DMS114 treated with DMSO at 0.1 percent for 48 hours (cell line): ENCODE data around the gene PPP1CA.

Source experiments
- DNase-seq: peaks from one replicate; lab custom pipeline; 2025; ENCODE audit not compliant: unreplicated experiment; lab: John Stamatoyannopoulos, UW

Gene PPP1CA

GRCh38 chr11:67370351-67371076, 31.1 kb downstream of the PPP1CA start:
- no peak for DNase-seq

- no peak for DNase-seq
These were observed 31.8 kb downstream of the PPP1CA start for GRCh38 chr11:67369801-67370284.

- no peak for DNase-seq
These were observed 32.4 kb downstream of the PPP1CA start for GRCh38 chr11:67369275-67369674.

GRCh38 chr11:67368621-67369020, 33.0 kb downstream of the PPP1CA start:
- DNase-seq, result no peak

- no peak for DNase-seq
These were observed 33.9 kb downstream of the PPP1CA start for GRCh38 chr11:67367761-67368227.

- no peak for DNase-seq
These were observed 34.5 kb downstream of the PPP1CA start for GRCh38 chr11:67366961-67367760.

GRCh38 chr11:67366546-67366945, 35.1 kb downstream of the PPP1CA start:
- DNase-seq, result no peak

GRCh38 chr11:67365736-67366444, 35.8 kb downstream of the PPP1CA start:
- no peak for DNase-seq

GRCh38 chr11:67364783-67365722, 36.6 kb downstream of the PPP1CA start:
- DNase-seq, result no peak

- no peak for DNase-seq
These were observed 37.5 kb downstream of the PPP1CA start for GRCh38 chr11:67364169-67364568.

GRCh38 chr11:67357831-67358670, 43.6 kb downstream of the PPP1CA start:
- DNase-seq, result no peak

- peak; percentile 84 for DNase-seq
These were observed 44.6 kb downstream of the PPP1CA start for GRCh38 chr11:67356864-67357561.

GRCh38 chr11:67356387-67356863, 45.2 kb downstream of the PPP1CA start:
- DNase-seq, result no peak

GRCh38 chr11:67355794-67356386, 45.8 kb downstream of the PPP1CA start:
- DNase-seq, result no peak

GRCh38 chr11:67355023-67355793, 46.5 kb downstream of the PPP1CA start:
- no peak for DNase-seq

GRCh38 chr11:67354075-67355022, 47.3 kb downstream of the PPP1CA start:
- no peak for DNase-seq
